HG02884 (cell line): Measurements from ENCODE around the gene LCMT1.
"Not testable (repeated sequence)": the region's sequence is repeated elsewhere in the genome, so short reads cannot be mapped to it uniquely, and the experiment has no call there.

Experiments
- ATAC-seq: cut with Tn5 transposase; IDR thresholded peaks from one replicate; pipeline ENCODE4 v1.9.1; 2021; ENCODE audit warnings: mild to moderate bottlenecking, moderate library complexity; ENCODE audit not compliant: unreplicated experiment

The LCMT1 gene

GRCh38 chr16:25141648-25142047 is 30.1 kb downstream of the LCMT1 start:
- no peak for ATAC-seq

GRCh38 chr16:25143928-25144327 is 32.4 kb downstream of the LCMT1 start:
- no peak for ATAC-seq

GRCh38 chr16:25148568-25149215 is 37.1 kb downstream of the LCMT1 start:
- no peak for ATAC-seq

GRCh38 chr16:25151996-25152395 is 40.5 kb downstream of the LCMT1 start:
- ATAC-seq, result no peak

- ATAC-seq, result no peak
Measured at GRCh38 chr16:25155553-25156460, 44.3 kb downstream of the LCMT1 start.

- no peak for ATAC-seq
Measured at GRCh38 chr16:25157271-25157875, 45.8 kb downstream of the LCMT1 start.

- ATAC-seq, result no peak
Measured at GRCh38 chr16:25158401-25158800, 46.9 kb downstream of the LCMT1 start.

GRCh38 chr16:25161753-25162367 is 50.3 kb downstream of the LCMT1 start:
- no peak for ATAC-seq

- ATAC-seq, result no peak
Measured at GRCh38 chr16:25163683-25164082, 52.1 kb downstream of the LCMT1 start.

- no peak for ATAC-seq
Measured at GRCh38 chr16:25165284-25165683, 53.7 kb downstream of the LCMT1 start.

- not testable (repeated sequence) for ATAC-seq
Measured at GRCh38 chr16:25167920-25168319, 56.4 kb downstream of the LCMT1 start.

- ATAC-seq, result no peak
Measured at GRCh38 chr16:25171390-25171789, 59.8 kb downstream of the LCMT1 start.

- ATAC-seq, result no peak
Measured at GRCh38 chr16:25172831-25173230, 61.3 kb downstream of the LCMT1 start.

- ATAC-seq, result no peak
Measured at GRCh38 chr16:25174285-25174684, 62.7 kb downstream of the LCMT1 start.

- ATAC-seq, result no peak
Measured at GRCh38 chr16:25176136-25176535, 64.6 kb downstream of the LCMT1 start.

GRCh38 chr16:25177512-25177830 is 65.9 kb downstream of the LCMT1 start:
- no peak for ATAC-seq

- ATAC-seq, result no peak
Measured at GRCh38 chr16:25177831-25178688, 66.5 kb downstream of the LCMT1 start.

- ATAC-seq, result not testable (repeated sequence)
Measured at GRCh38 chr16:25181236-25181635, 69.7 kb downstream of the LCMT1 start.

- ATAC-seq, result no peak
Measured at GRCh38 chr16:25184771-25185170, 73.2 kb downstream of the LCMT1 start.

GRCh38 chr16:25187491-25187795 is 75.9 kb downstream of the LCMT1 start:
- no peak for ATAC-seq

- ATAC-seq, result no peak
Measured at GRCh38 chr16:25189305-25189704, 77.8 kb downstream of the LCMT1 start.
